GM12874 (cell line): ENCODE data around the gene MB21D2.

ENCODE experiments used
- TF ChIP-seq, protein P1 (sequence below): IDR thresholded peaks from 2 replicates; pipeline ENCODE4 v1.5.1; 2011; ENCODE audit warnings: low read depth, mild to moderate bottlenecking, control low read depth, low read length, moderate library complexity; ENCODE audit not compliant: insufficient read depth

MB21D2 gene

GRCh38 chr3:192794216-192794615, 123.4 kb downstream of the MB21D2 start:
- TF ChIP-seq, protein P1, sequence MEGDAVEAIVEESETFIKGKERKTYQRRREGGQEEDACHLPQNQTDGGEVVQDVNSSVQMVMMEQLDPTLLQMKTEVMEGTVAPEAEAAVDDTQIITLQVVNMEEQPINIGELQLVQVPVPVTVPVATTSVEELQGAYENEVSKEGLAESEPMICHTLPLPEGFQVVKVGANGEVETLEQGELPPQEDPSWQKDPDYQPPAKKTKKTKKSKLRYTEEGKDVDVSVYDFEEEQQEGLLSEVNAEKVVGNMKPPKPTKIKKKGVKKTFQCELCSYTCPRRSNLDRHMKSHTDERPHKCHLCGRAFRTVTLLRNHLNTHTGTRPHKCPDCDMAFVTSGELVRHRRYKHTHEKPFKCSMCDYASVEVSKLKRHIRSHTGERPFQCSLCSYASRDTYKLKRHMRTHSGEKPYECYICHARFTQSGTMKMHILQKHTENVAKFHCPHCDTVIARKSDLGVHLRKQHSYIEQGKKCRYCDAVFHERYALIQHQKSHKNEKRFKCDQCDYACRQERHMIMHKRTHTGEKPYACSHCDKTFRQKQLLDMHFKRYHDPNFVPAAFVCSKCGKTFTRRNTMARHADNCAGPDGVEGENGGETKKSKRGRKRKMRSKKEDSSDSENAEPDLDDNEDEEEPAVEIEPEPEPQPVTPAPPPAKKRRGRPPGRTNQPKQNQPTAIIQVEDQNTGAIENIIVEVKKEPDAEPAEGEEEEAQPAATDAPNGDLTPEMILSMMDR, result no peak

DNA sequence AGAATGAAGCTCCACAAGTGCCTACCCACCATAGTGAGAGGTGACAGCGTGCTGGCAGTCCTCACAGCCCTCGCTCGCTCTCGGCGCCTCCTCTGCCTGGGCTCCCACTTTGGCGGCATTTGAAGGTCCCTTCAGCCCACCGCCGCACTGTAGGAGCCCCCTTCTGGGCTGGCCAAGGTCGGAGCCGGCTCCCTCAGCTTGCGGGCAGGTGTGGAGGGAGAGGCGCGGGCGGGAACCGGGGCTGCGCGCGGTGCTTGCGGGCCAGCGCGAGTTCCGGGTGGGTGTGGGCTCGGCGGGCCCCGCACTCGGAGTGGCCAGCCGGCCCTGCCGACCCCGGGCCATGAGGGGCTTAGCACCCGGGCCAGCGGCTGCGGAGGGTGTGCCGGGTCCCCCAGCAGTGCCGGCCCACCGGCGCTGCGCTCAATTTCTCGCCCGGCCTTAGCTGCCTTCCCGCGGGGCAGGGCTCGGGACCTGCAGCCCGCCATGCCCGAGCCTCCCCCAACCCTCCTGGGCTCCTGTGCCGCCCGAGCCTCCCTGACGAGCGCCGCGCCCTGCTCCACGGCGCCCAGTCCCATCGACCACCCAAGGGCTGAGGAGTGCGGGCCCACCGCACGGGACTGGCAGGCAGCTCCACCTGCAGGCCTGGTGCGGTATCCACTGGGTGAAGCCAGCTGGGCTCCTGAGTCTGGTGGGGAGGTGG, 128.7 kb downstream of the MB21D2 start:
- TF ChIP-seq, protein P1, result 0 out of 2 replicates have a peak, but pooled peaks have one; percentile 6

DNA sequence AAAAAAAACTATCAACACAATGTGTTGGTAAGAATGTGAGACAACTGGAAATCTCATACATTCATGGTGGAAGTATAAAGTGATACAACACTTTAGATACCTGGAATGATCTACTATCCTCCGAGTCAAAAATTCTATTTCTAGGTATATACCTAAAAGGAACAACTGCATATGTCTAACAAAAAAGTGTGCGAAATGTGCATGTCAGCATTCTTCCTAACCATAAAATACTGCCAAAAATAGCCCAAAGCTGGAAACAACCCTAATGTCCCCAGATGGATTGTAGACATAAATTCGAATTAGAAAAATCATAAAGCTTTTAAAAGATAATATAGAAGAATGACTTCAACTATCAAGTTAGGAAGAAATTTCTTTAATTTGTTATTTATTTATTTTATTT, 139.1 kb downstream of the MB21D2 start:
- TF ChIP-seq, protein P1, result no peak

- TF ChIP-seq, protein P1, result peak; percentile 41; the same call in 1 of the 2 replicates
These were observed 145.3 kb downstream of the MB21D2 start for GRCh38 chr3:192772240-192772894.

- TF ChIP-seq, protein P1, result no peak
These were observed 159.0 kb downstream of the MB21D2 start for GRCh38 chr3:192758654-192759053.

DNA sequence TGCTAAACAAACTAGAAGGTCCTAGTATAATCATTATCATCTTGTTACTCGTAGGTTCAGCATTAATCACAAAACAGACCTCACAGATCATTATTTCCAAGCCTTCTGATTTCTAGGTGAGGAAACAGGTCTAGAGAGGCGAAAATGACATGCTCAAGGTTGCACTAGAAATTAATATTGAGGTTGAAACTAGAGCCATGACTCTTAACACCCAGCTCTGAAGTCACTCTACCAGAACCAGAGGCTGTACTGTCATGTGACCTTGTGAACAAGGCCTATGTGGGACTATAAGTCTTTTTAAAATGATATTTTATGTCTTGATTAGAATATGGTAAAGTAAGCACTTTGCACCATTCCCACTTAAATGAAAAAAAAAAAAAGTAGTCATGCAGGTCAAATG, 166.5 kb downstream of the MB21D2 start:
- TF ChIP-seq, protein P1, result no peak

DNA sequence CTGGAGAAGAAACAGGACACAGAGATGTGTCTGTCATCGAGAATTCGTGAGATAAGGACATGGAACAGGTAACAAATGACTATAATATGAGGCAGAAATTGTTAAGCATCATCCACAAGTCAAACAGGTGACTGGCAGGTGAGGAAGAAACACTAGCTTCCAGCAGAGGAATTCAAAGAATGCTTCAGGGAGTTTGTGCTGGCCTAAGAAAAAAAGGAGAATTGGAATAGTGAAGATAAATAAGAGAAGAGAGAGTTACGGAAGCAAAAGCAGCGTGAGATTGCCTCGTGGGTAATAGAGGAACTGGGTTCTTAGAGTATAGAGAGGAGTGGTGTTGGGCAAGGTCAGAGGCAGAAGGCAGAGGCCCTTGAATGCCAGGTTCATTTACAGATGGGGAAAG, 167.5 kb downstream of the MB21D2 start:
- TF ChIP-seq, protein P1, result no peak
